ENCODE measurements around the gene PHF11.

PHF11 gene

GRCh38 chr13:49499889-49500660 is 4.3 kb downstream of the PHF11 start:
- H3K9me2 ChIP-seq (ENCODE audit: low read depth, low read length) = no peaks in the 10 kb centered on the region
- peaks cover 3% of the 10 kb centered on the region; the same call in 1 of the 2 replicates for H3F3A ChIP-seq (ENCODE audit: insufficient read depth, low read length)
- H3K4me2 ChIP-seq (ENCODE audit: low read length) = no peak overlapping the region
- no peaks in the 10 kb centered on the region for H3K27me3 ChIP-seq (ENCODE audit: insufficient read depth, low read length)
- H3K36me3 ChIP-seq (ENCODE audit: insufficient read depth, low read length) = peaks cover 20% of the 10 kb centered on the region; the same call in 1 of the 2 replicates
- no peak overlapping the region for H3K4me3 ChIP-seq (ENCODE audit: low read depth, low read length, poor library complexity, severe bottlenecking)
- H3K27ac ChIP-seq (ENCODE audit: low read depth, low read length, poor library complexity, severe bottlenecking) = no peak overlapping the region
- H3K9ac ChIP-seq (ENCODE audit: low read length) = no peak overlapping the region
- no peaks in the 10 kb centered on the region for H4K20me1 ChIP-seq (ENCODE audit: insufficient read depth, low read length)
- no peaks in the 10 kb centered on the region for H3K79me2 ChIP-seq (ENCODE audit: insufficient read depth, low read length)
- TF ChIP-seq EZH2 (IDR thresholded peaks at IDR 0.05; ENCODE audit: borderline replicate concordance, low read length) = no peak
- TF ChIP-seq CTCF (IDR thresholded peaks at IDR 0.05; ENCODE audit: low read length) = no peak
- no peak overlapping the region for H2AFZ ChIP-seq (ENCODE audit: low read length)
- no peaks in the 10 kb centered on the region for H3K9me3 ChIP-seq (ENCODE audit: low read length)
- peaks cover 26% of the 10 kb centered on the region for H3K4me1 ChIP-seq (ENCODE audit: insufficient read depth, low read length, severe bottlenecking)

GRCh38 chr13:49502954-49503353 is 7.2 kb downstream of the PHF11 start:
- Histone ChIP-seq H3K4me1 (ENCODE audit: insufficient read depth, low read length, severe bottlenecking) (peaks cover 6% of the 10 kb centered on the region), H3K79me2 (ENCODE audit: insufficient read depth, low read length) (no peaks in the 10 kb centered on the region), H3K9ac (ENCODE audit: low read length) (no peak overlapping the region), H3K27me3 (ENCODE audit: insufficient read depth, low read length) (no peaks in the 10 kb centered on the region), H3K4me3 (ENCODE audit: low read depth, low read length, poor library complexity, severe bottlenecking) (no peak overlapping the region), H3K9me3 (ENCODE audit: low read length) (no peaks in the 10 kb centered on the region), H3K9me2 (ENCODE audit: low read depth, low read length) (no peaks in the 10 kb centered on the region), H3K36me3 (ENCODE audit: insufficient read depth, low read length) (peaks cover 32% of the 10 kb centered on the region), H3K27ac (ENCODE audit: low read depth, low read length, poor library complexity, severe bottlenecking) (no peak overlapping the region), H3F3A (ENCODE audit: insufficient read depth, low read length) (peaks cover 3% of the 10 kb centered on the region; the same call in 1 of the 2 replicates), H4K20me1 (ENCODE audit: insufficient read depth, low read length) (no peaks in the 10 kb centered on the region), H2AFZ (ENCODE audit: low read length) (no peak overlapping the region), H3K4me2 (ENCODE audit: low read length) (no peak overlapping the region)
- TF ChIP-seq EZH2 (IDR thresholded peaks at IDR 0.05; ENCODE audit: borderline replicate concordance, low read length) (no peak), CTCF (IDR thresholded peaks at IDR 0.05; ENCODE audit: low read length) (no peak)

- peaks cover 2% of the 10 kb centered on the region; the same call in 1 of the 2 replicates for H3F3A ChIP-seq (ENCODE audit: insufficient read depth, low read length)
- H3K4me2 ChIP-seq (ENCODE audit: low read length) = no peak overlapping the region
- H3K9me2 ChIP-seq (ENCODE audit: low read depth, low read length) = no peaks in the 10 kb centered on the region; the same call in 1 of the 2 replicates
- H4K20me1 ChIP-seq (ENCODE audit: insufficient read depth, low read length) = no peaks in the 10 kb centered on the region
- TF ChIP-seq EZH2 (IDR thresholded peaks at IDR 0.05; ENCODE audit: borderline replicate concordance, low read length) (no peak), CTCF (IDR thresholded peaks at IDR 0.05; ENCODE audit: low read length) (no peak)
- H3K27ac ChIP-seq (ENCODE audit: low read depth, low read length, poor library complexity, severe bottlenecking) = no peak overlapping the region
- no peaks in the 10 kb centered on the region for H3K79me2 ChIP-seq (ENCODE audit: insufficient read depth, low read length)
- no peaks in the 10 kb centered on the region for H3K27me3 ChIP-seq (ENCODE audit: insufficient read depth, low read length)
- no peaks in the 10 kb centered on the region for H3K9me3 ChIP-seq (ENCODE audit: low read length)
- H2AFZ ChIP-seq (ENCODE audit: low read length) = no peak overlapping the region
- no peak overlapping the region for H3K9ac ChIP-seq (ENCODE audit: low read length)
- no peaks in the 10 kb centered on the region for H3K4me1 ChIP-seq (ENCODE audit: insufficient read depth, low read length, severe bottlenecking)
- no peak overlapping the region for H3K4me3 ChIP-seq (ENCODE audit: low read depth, low read length, poor library complexity, severe bottlenecking)
- H3K36me3 ChIP-seq (ENCODE audit: insufficient read depth, low read length) = peaks cover 32% of the 10 kb centered on the region
These were observed 8.2 kb downstream of the PHF11 start for GRCh38 chr13:49503951-49504350.
